ENCODE results near the gene PRRT3. TPM values are rescaled to one million over a fixed set of nuclear protein-coding genes. Genes with fewer than 3 reads are reported as not detected.

PRRT3 gene
- total and polyA plus RNA-seq, 2 of the 8 experiments (the other 6 are each of a cell fraction or from before 2014, with no cell fraction given), result 9.0 to 9.2 TPM

- TF ChIP-seq TBP (IDR thresholded peaks at IDR 0.05; ENCODE audit: low read depth, low read length), result no peak
- TF ChIP-seq JUND (IDR thresholded peaks at IDR 0.05; ENCODE audit: low read length), result no peak
- TF ChIP-seq EZH2 (IDR thresholded peaks at IDR 0.05; ENCODE audit: low read depth, low read length, severe bottlenecking), result no peak
Measured at GRCh38 chr3:9906480-9906879, 45.7 kb downstream of the PRRT3 start (continued).

Measured in H1 (cell line).